IgD-negative memory B cell (primary cell): ENCODE results near the gene SLC30A9. TPM values are rescaled to one million over a fixed set of nuclear protein-coding genes. Genes with fewer than 3 reads are reported as not detected.

ENCODE experiments used
- H3K27ac Mint-ChIP-seq, 3 donors: one replicate each; pipeline ENCODE4 v1.8.0; 2020 to 2022; ENCODE audit warnings: mild to moderate bottlenecking in 3 of 3, mixed read lengths in 3 of 3, moderate library complexity in 1 of 3
- H3K27me3 Mint-ChIP-seq: one replicate; pipeline ENCODE4 v1.8.0; 2021; ENCODE audit warnings: mixed read lengths
- H3K36me3 Mint-ChIP-seq: one replicate; pipeline ENCODE4 v1.8.0; 2020; ENCODE audit warnings: mild to moderate bottlenecking, mixed read lengths
- H3K4me1 Mint-ChIP-seq, 3 donors: one replicate each; pipeline ENCODE4 v1.8.0; 2020 to 2022; ENCODE audit warnings: mixed read lengths in 3 of 3, mild to moderate bottlenecking in 1 of 3
- H3K4me3 Mint-ChIP-seq, 4 donors: one replicate each; pipeline ENCODE4 v1.8.0; 2020 to 2022; ENCODE audit warnings: mild to moderate bottlenecking in 4 of 4, mixed read lengths in 4 of 4, moderate library complexity in 3 of 4
- H3K9me3 Mint-ChIP-seq, 3 donors: one replicate each; pipeline ENCODE4 v1.8.0; 2020 to 2021; ENCODE audit warnings: mixed read lengths in 3 of 3, mild to moderate bottlenecking in 1 of 3
- polyA plus RNA-seq: library from polyadenylated mRNA; unstranded; fragments of 300-500 nt; fragmentation: Illumina TruSeq; gene quantifications from one replicate; pipeline ENCODE4 v1.2.3, GENCODE V29; 2021

The SLC30A9 gene
- polyA plus RNA-seq, 1 donor from 2014 or later, result 36.4 TPM

DNA sequence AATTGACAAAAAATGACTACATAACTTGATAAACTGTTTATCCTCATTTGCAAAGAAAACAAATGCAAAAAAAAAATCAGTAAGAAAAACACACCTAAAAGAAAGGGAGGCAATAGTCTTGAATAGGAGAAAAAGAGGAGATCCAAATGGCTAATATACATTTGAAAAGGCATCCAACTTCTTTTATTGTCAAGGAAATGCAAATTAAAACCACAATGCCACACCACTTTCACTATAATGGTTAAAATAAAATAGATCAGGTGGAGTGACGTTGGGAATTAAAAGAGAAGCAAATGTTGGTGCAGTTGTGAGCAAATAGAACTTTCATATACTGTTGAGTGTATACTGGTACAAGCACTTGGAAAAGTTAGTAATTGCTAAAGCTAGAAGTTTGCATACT, 5.2 kb upstream of the SLC30A9 start:
- peaks cover 3 to 10% (median 9%) of the 10 kb centered on the region in 3 donors for H3K4me1 Mint-ChIP-seq
- no peaks in the 10 kb centered on the region for H3K27me3 Mint-ChIP-seq
- H3K4me3 Mint-ChIP-seq, result no peak overlapping the region
- H3K9me3 Mint-ChIP-seq, result peaks cover 0 to 2% (median 0%) of the 10 kb centered on the region in 3 donors
- H3K36me3 Mint-ChIP-seq, result no peaks in the 10 kb centered on the region
- H3K27ac Mint-ChIP-seq, result peak overlapping the region in 2 of 3 donors; percentile 11 to 50

DNA sequence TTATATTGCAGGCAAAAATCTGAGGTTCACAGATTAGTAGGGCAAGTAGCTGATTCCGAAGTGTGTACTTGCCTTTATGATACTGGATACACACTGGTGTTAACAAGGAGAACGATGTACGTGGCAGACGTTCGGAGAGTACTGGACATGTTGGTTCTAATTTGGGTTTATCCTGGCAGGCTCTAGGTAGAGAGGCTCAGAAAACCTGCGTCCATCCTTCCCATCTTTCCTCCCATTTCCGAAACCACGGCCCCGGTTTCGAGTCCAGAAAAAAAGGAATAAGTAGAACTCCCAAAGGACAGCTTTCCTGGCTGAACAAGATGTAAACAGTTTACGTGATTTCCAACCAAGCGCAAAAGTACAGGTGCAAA, 351 bp upstream of the SLC30A9 start:
- Mint-ChIP-seq H3K4me3 (peak overlapping the region; percentile 95 to 98 (median 96)), H3K9me3 (no peaks in the 10 kb centered on the region), H3K27me3 (no peaks in the 10 kb centered on the region), H3K4me1 (peaks cover 3 to 20% (median 17%) of the 10 kb centered on the region in 3 donors), H3K27ac (peak overlapping the region; percentile 94 to 99 (median 98)), H3K36me3 (no peaks in the 10 kb centered on the region)

DNA sequence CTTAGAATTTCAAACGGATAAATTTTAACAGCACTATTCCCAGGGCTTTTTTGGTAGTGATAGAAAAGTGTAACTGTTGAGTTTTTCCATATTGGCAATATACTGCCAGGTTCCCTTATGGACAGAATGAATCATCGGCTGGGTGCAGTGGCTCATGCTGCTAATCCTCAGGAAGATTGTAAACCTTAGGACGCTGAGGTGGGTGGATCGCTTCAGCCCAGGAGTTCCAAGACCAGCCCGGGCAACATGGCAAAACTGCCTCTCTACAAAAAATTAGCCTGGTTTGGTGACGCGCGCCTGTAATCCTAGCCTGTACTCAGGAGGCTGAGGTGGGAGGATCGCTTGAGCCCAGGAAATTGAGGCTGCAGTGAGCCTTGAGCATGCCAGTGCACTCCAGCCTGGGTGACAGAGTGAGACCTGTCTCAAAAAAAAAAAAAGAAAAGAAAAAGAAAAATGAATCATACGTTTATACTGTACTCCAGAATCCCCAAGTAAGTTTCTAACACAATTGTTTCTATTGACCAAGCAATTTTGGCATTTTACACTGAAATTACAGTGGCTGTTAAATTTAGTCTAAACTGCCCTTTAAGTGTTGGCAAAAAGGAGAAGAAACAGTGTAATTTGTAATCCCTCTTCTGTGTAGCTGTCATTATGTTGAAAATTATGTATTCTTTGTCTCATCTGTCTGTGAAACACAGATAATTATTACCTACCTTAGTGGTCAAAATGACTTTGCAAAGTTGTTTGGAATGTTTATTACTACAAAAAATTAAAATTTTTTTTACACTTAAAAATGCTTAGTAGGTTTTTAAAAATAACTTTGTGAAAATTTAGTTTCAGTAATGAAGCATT, 1.8 kb downstream of the SLC30A9 start:
- Mint-ChIP-seq H3K9me3 (no peaks in the 10 kb centered on the region), H3K4me3 (peak overlapping the region; percentile 48 to 98 (median 90)), H3K27me3 (no peaks in the 10 kb centered on the region), H3K36me3 (no peaks in the 10 kb centered on the region), H3K27ac (peak overlapping the region in 1 of 3 donors; percentile 47), H3K4me1 (peaks cover 5 to 27% (median 22%) of the 10 kb centered on the region in 3 donors)

DNA sequence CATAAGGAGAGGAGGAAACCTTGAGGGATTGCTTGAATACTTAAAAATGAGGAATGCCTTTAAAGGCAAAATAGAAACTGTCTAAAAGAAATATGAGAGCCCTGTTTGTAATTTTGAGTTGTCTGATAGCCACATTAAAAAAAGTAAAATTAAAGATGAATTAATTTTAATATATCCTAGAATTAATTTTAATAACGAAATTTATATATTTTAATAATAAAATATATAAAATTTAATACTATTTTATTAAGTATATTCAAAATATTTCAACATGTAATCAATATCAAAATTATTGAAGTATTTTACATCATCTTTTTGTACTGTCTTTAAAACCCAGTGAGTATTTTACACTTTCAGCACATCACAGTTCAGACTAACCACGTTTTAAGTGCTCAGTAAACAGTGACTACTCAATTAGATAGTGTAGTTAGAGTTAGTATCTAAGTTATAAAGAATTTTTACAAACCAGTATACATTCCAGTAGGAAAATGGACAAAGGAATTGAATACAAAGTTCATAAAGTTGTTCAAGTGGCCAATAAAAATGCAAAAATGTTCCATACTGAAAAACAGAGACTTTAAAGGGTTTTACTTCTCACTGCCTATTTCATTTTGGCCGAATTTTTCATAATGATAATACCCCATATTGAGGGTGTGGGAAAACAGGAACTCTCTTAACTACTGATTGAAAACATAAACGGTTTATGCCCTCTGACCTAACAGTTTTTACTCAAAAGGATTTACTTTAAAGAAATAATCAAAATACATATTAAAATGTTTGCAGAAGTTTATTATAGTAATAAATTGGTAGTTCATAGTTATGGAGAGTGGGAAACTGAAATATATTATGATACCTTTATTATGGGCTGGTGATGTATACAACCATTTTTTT, 2.9 kb downstream of the SLC30A9 start:
- no peak overlapping the region for H3K27ac Mint-ChIP-seq
- H3K27me3 Mint-ChIP-seq, result no peaks in the 10 kb centered on the region
- H3K9me3 Mint-ChIP-seq, result no peaks in the 10 kb centered on the region
- H3K4me1 Mint-ChIP-seq, result peaks cover 5 to 34% (median 25%) of the 10 kb centered on the region in 3 donors
- H3K4me3 Mint-ChIP-seq, result no peak overlapping the region
- H3K36me3 Mint-ChIP-seq, result no peaks in the 10 kb centered on the region

DNA sequence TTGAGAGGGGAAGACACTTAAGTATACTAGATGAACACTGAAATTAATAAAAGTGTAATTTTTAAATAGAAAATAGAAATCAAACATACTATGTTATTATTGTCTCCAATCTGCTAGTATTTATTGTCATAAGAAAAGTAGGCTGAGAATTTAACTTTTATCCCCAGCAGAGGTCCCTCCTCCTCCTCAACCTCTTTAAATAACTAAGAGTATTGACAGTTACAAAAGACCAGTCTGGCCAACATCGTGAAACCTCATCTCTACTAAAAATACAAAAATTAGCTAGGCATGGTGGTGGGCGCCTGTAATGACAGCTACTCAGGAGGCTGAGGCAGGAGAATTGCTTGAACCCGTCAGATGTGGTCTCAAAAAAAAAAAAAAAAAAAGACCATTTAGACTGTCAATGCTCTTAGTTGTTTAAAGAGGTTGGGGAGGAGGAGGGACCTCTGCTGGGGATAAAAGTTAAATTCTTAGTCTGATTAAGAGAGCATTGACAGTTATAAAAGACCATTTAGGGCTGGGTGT, 4.2 kb downstream of the SLC30A9 start:
- H3K4me3 Mint-ChIP-seq, result no peak overlapping the region
- H3K36me3 Mint-ChIP-seq, result no peaks in the 10 kb centered on the region

DNA sequence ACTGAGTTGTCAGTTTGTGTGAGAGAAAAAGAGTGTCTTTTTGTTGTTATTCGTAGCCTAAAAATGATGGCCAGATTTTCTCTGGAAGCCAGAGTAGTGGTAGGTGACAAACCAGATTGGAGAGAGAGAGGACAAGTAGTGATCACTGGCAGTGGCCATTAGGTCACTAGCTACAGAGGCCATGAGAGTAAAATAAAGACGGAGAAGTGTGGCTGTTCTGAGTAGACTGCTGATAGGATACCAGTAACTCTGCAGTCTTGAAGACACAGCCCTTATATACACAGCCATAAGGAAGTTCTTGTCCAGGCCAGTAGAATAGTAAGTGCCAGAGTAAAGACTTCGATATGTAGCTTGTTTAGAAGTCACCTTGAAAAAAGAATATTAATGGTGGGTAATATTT, 7.7 kb downstream of the SLC30A9 start:
- Mint-ChIP-seq H3K27me3 (no peaks in the 10 kb centered on the region), H3K9me3 (peaks cover 0 to 1% (median 0%) of the 10 kb centered on the region in 3 donors), H3K36me3 (peaks cover 3% of the 10 kb centered on the region), H3K4me3 (no peak overlapping the region), H3K4me1 (peaks cover 9 to 15% (median 12%) of the 10 kb centered on the region in 3 donors), H3K27ac (peak overlapping the region in 1 of 3 donors; percentile 80)

More for the DNA sequence above, 4.2 kb downstream of the SLC30A9 start:
- Mint-ChIP-seq H3K9me3 (no peaks in the 10 kb centered on the region), H3K27me3 (no peaks in the 10 kb centered on the region), H3K27ac (no peak overlapping the region), H3K4me1 (peaks cover 5 to 30% (median 21%) of the 10 kb centered on the region in 3 donors)

DNA sequence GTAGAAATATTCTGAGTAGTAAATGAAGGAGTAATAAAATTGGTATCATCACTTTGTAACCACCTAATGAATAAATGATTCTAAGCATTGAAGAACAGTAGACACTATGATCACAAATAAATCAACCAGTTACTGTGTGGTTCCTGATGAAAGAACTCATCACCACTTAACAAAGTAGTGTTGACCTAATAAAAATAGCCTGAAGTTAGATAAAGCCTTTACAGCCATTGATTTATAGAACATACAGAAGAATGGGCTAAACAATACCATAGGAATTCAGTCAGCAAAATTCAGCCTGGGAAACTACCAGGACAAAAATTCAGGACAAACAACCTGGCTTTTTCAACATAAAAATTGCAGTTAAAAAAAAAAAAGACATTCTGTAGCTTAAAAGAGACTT, 9.0 kb downstream of the SLC30A9 start:
- H3K27ac Mint-ChIP-seq, result no peak overlapping the region
- no peak overlapping the region for H3K4me3 Mint-ChIP-seq
- peaks cover 13 to 24% (median 16%) of the 10 kb centered on the region in 3 donors for H3K4me1 Mint-ChIP-seq
- peaks cover 0 to 1% (median 0%) of the 10 kb centered on the region in 3 donors for H3K9me3 Mint-ChIP-seq
- no peaks in the 10 kb centered on the region for H3K27me3 Mint-ChIP-seq
- H3K36me3 Mint-ChIP-seq, result peaks cover 7% of the 10 kb centered on the region

DNA sequence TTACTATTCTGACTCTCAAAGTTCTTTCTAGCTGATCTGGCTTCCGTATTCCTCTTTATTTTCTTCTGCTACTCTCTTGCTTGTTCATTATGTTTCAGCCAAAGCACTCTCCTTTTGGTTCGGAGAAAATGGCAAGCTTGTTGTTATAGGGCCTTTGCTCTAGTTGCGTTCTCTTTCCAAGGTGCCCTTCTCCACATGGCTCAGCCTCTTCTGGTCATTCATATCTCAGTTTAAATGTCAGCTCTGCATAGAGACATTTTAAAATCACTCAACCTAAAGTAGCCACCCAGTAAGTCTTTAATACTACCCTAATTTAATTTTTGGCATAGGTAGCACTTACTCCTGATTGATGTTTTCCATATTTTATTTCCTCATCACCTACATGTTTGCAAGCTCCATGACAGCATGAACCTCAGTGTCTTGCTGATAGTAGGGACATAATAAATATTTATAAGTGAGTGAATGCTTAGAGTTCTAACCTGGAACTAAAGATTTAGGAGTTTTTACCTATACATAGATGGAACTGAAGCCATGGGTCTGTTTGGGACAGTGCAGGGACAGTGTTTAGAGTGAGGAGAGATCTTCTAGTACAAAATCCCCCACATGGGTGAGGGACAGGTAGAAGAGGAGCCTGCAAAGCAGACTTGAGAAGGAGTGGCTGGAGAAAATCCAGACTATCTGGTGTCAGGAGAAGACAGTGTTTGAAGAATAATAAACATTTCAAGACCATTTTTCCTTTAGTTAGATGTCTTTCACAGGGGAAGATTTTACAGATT, 17.9 kb downstream of the SLC30A9 start:
- no peak overlapping the region for H3K4me3 Mint-ChIP-seq
- H3K4me1 Mint-ChIP-seq, result peaks cover 7 to 20% (median 14%) of the 10 kb centered on the region in 3 donors
- H3K27ac Mint-ChIP-seq, result peak overlapping the region in 1 of 3 donors; percentile 3
- peaks cover 19% of the 10 kb centered on the region for H3K36me3 Mint-ChIP-seq
- H3K27me3 Mint-ChIP-seq, result no peaks in the 10 kb centered on the region
- H3K9me3 Mint-ChIP-seq, result no peaks in the 10 kb centered on the region

DNA sequence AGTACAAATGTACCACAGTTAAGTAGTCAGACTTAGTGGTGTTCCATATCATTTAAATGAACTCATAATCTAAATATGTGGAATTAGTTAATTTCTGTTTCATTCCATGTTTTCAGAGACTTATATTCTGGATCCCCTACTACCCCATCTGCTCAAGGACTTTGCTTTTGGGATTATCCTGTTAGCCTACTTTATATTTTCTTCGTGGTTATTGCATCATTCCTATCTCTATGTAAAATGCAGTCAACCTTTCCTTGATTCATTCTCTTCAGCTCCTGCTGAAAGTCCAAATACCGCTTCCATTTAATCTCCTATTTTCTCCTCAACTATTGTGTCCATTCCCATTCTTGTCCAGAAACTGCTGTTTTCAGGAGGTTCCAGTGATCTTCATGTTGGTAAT, 25.1 kb downstream of the SLC30A9 start:
- H3K9me3 Mint-ChIP-seq, result no peaks in the 10 kb centered on the region
- no peaks in the 10 kb centered on the region for H3K27me3 Mint-ChIP-seq
- no peak overlapping the region for H3K4me3 Mint-ChIP-seq
- peaks cover 18% of the 10 kb centered on the region for H3K36me3 Mint-ChIP-seq
- H3K27ac Mint-ChIP-seq, result no peak overlapping the region
- H3K4me1 Mint-ChIP-seq, result peaks cover 9 to 25% (median 12%) of the 10 kb centered on the region in 3 donors

DNA sequence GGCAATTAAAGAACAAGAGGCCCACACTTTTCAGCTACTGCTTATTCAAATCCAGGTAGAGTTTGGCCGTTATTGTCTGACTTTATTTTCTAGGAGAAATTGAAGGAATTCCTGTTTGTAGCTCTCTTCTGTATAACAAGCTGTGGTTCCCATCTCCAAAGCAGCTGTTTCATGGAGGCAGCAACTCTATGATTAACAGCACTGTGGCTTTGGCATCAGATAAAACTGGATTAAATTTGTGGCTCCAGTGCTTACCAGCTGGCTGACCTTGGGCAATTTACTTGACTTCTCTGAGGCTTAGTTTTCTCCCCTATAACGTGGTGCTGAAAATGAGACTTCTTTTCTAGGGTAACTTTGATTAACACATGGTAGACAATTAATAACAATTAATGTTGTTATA, 28.1 kb downstream of the SLC30A9 start:
- no peak overlapping the region for H3K4me3 Mint-ChIP-seq
- peaks cover 18% of the 10 kb centered on the region for H3K36me3 Mint-ChIP-seq
- H3K27ac Mint-ChIP-seq, result no peak overlapping the region
- H3K4me1 Mint-ChIP-seq, result peaks cover 9 to 24% (median 12%) of the 10 kb centered on the region in 3 donors
- H3K9me3 Mint-ChIP-seq, result no peaks in the 10 kb centered on the region
- no peaks in the 10 kb centered on the region for H3K27me3 Mint-ChIP-seq

DNA sequence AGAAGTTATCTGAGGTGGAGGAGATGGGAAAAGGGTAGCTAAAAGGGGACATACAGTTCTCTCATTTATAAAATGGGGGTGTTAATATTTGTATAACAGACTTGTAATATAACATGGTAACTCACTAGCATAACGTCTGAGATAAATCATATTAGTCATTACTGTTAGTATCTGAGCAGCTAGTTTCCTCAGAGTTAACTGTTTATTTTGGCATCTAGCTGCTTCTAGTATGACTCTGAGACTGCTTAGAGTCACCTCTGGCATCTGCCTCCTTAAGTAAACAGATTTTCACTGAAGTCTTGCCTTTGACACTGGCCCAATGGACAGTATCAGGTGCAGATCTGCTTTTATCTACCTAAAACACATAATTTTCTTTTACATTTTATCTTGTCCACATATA, 58.1 kb downstream of the SLC30A9 start:
- H3K4me1 Mint-ChIP-seq, result no peaks in the 10 kb centered on the region
- H3K4me3 Mint-ChIP-seq, result no peak overlapping the region

DNA sequence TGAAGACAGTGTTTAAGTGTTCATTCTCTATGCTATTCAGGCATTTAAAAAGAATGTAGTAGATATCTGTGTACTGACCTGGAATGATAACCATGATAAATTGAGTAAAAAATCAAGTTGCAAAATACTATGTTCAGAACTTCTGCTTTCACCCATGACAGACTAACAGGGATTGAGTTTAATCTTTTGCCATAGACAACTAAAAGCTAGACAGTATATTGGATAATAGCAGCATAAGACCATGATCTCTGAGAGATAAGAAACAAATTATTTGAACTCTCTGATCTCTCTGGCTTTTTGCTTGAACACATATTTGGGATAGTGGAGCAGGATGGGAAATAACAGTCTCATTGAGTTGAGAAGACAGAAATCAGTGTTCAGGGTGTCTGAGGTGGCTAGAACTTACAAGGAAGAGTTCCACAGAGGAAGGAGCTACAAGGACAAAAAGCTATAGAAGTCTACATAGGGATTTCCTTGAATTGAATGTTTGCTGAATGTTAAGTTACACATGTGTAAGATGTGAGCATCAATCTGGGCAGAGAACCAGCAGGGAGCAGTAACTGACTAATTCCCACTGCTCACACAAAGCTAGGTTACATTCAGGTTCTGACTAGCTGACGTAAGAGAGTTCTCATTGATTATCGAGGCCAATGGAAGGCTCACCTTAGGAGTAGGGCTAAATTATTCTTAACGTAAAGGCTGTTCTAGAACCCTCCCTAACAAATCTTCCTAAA, 60.4 kb downstream of the SLC30A9 start:
- H3K36me3 Mint-ChIP-seq, result peaks cover 20% of the 10 kb centered on the region
- H3K4me1 Mint-ChIP-seq, result no peaks in the 10 kb centered on the region
- H3K4me3 Mint-ChIP-seq, result no peak overlapping the region
- peaks cover 0 to 2% (median 1%) of the 10 kb centered on the region in 3 donors for H3K9me3 Mint-ChIP-seq
- H3K27me3 Mint-ChIP-seq, result no peaks in the 10 kb centered on the region
- H3K27ac Mint-ChIP-seq, result no peak overlapping the region

More for the DNA sequence above, 58.1 kb downstream of the SLC30A9 start:
- Mint-ChIP-seq H3K27ac (peak overlapping the region in 1 of 3 donors; percentile 48), H3K9me3 (no peaks in the 10 kb centered on the region), H3K27me3 (no peaks in the 10 kb centered on the region), H3K36me3 (peaks cover 19% of the 10 kb centered on the region)

DNA sequence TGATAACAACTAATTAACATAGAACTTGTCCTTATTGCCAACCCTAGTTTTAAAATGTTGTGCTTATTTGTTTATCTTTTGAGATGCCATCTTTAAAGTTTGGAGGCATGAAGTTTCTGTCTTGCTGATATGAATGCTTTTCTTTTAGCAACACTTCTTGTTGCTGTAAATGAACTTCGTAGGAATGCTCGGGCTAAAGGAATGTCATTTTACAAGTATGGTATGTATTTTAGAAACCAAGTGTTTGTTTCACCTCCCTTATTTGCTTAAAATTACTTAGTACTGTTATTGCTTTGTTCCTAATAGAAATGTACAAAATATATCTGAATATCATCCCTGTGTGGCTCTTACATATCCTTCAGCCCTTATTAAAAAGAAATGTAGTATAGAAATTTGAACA, 76.1 kb downstream of the SLC30A9 start:
- Mint-ChIP-seq H3K27me3 (no peaks in the 10 kb centered on the region), H3K9me3 (no peaks in the 10 kb centered on the region), H3K27ac (no peak overlapping the region), H3K4me3 (no peak overlapping the region), H3K36me3 (peaks cover 9% of the 10 kb centered on the region), H3K4me1 (no peaks in the 10 kb centered on the region)

DNA sequence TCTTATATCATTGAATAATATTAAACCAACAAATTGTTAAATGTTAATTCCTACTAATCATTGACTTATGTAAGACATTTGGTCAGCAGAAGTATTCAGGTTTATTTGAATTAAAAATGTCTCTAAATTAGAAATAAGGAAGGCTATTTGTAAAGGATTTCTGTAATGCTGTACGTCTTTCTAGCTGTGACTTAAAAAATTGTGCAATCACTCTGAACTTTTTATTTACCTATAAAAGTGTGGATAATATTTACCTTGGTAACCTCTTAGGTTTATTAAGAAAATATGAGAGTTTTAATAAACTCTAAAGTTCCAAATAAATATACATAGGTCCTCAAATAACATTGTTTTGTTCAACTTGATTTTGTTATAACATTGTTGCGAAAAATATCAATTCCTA, 76.9 kb downstream of the SLC30A9 start:
- no peaks in the 10 kb centered on the region for H3K9me3 Mint-ChIP-seq

More for the DNA sequence above, 76.9 kb downstream of the SLC30A9 start:
- H3K27me3 Mint-ChIP-seq, result no peaks in the 10 kb centered on the region
- H3K4me1 Mint-ChIP-seq, result no peaks in the 10 kb centered on the region
- H3K27ac Mint-ChIP-seq, result no peak overlapping the region
- peaks cover 13% of the 10 kb centered on the region for H3K36me3 Mint-ChIP-seq
- H3K4me3 Mint-ChIP-seq, result no peak overlapping the region
